22Rv1 (cell line): ENCODE data around the gene SLC22A13.

Source experiments
- ZFX ChIP-seq: fragments of 450-650 bp; IDR thresholded peaks from 2 replicates; pipeline ENCODE4 v1.6.1; 2017; ENCODE audit warnings: antibody characterized with exemption, borderline replicate concordance
- TF ChIP-seq, protein P1 (sequence below): fragments of 450-650 bp; IDR thresholded peaks from 2 replicates; pipeline ENCODE4 v1.5.1; 2017; ENCODE audit warnings: mild to moderate bottlenecking

DNA sequence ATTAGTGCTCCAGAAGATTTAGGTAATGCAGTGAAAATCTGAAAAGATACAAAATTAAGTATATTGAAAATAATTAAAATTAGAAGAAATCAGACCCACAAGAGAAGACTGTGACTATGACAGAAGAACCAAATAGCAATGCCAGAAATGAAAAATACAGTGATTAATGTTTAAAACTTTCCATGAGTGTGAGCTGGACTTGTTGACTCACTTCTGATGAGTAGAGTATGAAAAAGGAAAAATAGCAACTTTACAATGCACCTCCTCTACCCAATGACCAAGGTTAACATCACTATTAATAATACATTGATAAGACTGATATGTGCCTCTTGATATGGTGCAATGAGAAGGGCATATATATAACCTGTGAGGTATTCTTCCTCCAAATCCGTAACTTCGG, 39.3 kb upstream of the SLC22A13 start:
- TF ChIP-seq, protein P1, sequence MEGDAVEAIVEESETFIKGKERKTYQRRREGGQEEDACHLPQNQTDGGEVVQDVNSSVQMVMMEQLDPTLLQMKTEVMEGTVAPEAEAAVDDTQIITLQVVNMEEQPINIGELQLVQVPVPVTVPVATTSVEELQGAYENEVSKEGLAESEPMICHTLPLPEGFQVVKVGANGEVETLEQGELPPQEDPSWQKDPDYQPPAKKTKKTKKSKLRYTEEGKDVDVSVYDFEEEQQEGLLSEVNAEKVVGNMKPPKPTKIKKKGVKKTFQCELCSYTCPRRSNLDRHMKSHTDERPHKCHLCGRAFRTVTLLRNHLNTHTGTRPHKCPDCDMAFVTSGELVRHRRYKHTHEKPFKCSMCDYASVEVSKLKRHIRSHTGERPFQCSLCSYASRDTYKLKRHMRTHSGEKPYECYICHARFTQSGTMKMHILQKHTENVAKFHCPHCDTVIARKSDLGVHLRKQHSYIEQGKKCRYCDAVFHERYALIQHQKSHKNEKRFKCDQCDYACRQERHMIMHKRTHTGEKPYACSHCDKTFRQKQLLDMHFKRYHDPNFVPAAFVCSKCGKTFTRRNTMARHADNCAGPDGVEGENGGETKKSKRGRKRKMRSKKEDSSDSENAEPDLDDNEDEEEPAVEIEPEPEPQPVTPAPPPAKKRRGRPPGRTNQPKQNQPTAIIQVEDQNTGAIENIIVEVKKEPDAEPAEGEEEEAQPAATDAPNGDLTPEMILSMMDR, result no peak
- no peak for TF ChIP-seq ZFX
